Upper lobe of left lung (tissue), 6 donors: ENCODE data around the gene SDHAF1. TPM values are rescaled to one million over a fixed set of nuclear protein-coding genes. Genes with fewer than 3 reads are reported as not detected.
A peak's percentile ranks its signal among the peaks of the same experiment; 100 is the strongest.

Experiments used
- ATAC-seq, 2 donors: fragments of 200-7000 bp; cut with Tn5 transposase; one replicate each; pipeline ENCODE4 v1.9.1; 2022; ENCODE audit warnings: mild to moderate bottlenecking in 2 of 2, moderate library complexity in 2 of 2; ENCODE audit not compliant: low FRiP score in 2 of 2
- DNase-seq, 2 donors: peaks; one replicate each; pipeline ENCODE4 v3.0.0-alpha.2; 2019 to 2020
- H3K27ac ChIP-seq, 4 donors: fragments of 200-600 bp; sonication (generic); one replicate each; pipeline ENCODE4 v1.5.1; 2016 to 2019
- H3K27me3 ChIP-seq, 4 donors: fragments of 200-600 bp; sonication (generic); one replicate each; pipeline ENCODE4 v1.5.1; 2017 to 2019
- H3K36me3 ChIP-seq, 4 donors: fragments of 200-600 bp; sonication (generic); one replicate each; pipeline ENCODE4 v1.5.1; 2016 to 2019
- H3K4me1 ChIP-seq, 4 donors: fragments of 200-600 bp; sonication (generic); one replicate each; pipeline ENCODE4 v1.5.1; 2018 to 2019
- H3K4me3 ChIP-seq, 4 donors: fragments of 200-600 bp; sonication (generic); one replicate each; pipeline ENCODE4 v1.5.1; 2017 to 2019; ENCODE audit warnings: mild to moderate bottlenecking in 2 of 4, moderate library complexity in 1 of 4
- H3K9me3 ChIP-seq, 4 donors: fragments of 200-600 bp; sonication (generic); one replicate each; pipeline ENCODE4 v1.5.1; 2018 to 2019
- EP300 ChIP-seq, 4 donors: sonication (generic); formaldehyde crosslinking; IDR thresholded peaks; one replicate each; pipeline ENCODE4 v1.5.1; 2017; ENCODE audit warnings: antibody characterized with exemption in 4 of 4, control low read depth in 2 of 4
- POLR2A ChIP-seq, 4 donors: fragments of 450-650 bp; IDR thresholded peaks; one replicate each; pipeline ENCODE4 v1.5.1; 2016 to 2017; ENCODE audit warnings: antibody characterized with exemption in 4 of 4, mild to moderate bottlenecking in 2 of 4
- POLR2AphosphoS5 ChIP-seq, 2 donors: sonication (generic); formaldehyde crosslinking; IDR thresholded peaks; one replicate each; pipeline ENCODE4 v1.5.1; 2017; ENCODE audit warnings: antibody characterized with exemption in 2 of 2
- WGBS, 2 donors: methylation state at CpG; one replicate each; pipeline ENCODE4 v1.1.5; 2017 to 2018; 5-methylcytosine and 5-hydroxymethylcytosine counted together
- total RNA-seq, 6 donors: library from RNA; depleted of rRNA in 4 of 6; stranded (reverse); fragments of >200 nt in 4 of 6; gene quantifications; one replicate each; pipeline versions ENCODE4 v1.1.0 to v1.2.1, GENCODE V29; 2016 to 2021
- TF ChIP-seq, protein P1 (sequence below), 6 experiments: fragments of 450-650 bp in 4 of 6; fragments of 200-600 bp in 2 of 6; sonication (generic) in 2 of 6; IDR thresholded peaks; one replicate each; pipeline ENCODE4 v1.5.1; 2016 to 2019; ENCODE audit warnings: antibody characterized with exemption in 6 of 6
- donor health status: DM: no; HTN: no; CAD: no; lungs with moderate emphysema.
- donor health status: DM: no; HTN: yes; CAD: no; lungs with severe emphysema.

The SDHAF1 gene
- total RNA-seq, 6 donors from 2014 or later = 13.6 to 41.2 (median 28.9) TPM

DNA sequence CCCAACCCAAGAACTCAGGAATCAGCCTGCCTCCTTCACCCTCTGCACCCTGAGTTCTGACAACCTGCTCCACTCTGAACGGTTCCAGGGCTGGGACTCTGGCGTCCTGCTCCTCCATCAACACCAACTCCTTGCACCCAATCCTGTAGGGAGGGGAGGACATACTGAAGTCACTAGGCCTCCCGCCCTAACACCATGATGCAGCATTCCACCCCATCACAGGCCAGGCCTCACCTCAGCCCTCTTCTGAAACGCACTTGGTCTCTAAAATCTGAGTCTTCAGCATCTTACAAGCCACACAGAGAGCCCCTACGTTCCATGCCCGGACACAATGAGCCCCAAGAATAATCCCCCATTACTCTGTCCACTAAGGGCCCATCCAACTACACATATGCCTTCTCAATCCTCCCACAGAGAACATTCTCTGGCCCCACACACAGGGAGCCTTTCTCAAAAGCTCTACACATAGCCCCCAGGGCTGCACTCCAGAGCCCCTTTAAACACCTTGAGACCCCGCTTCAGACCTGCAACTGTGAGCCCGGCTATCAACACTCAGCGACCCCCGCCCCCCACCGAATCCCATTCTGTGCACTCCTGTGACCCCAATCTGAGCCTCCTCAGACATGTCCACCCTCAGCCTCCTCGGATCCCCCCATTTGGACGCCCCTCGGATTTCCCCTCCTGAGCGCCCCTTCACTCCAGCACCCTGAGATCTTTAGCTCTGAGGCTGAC, 18.5 kb downstream of the SDHAF1 start:
- H3K27me3 ChIP-seq = no peaks in the 10 kb centered on the region
- ATAC-seq (no peak), DNase-seq (no peak)
- H3K4me3 ChIP-seq = peak overlapping the region; percentile 55 to 72 (median 68)
- WGBS, 2 donors = 26 to 32% methylated on average over 13 to 15 of the region's 15 CpGs
- no peaks in the 10 kb centered on the region for H3K9me3 ChIP-seq
- peaks cover 17 to 32% (median 26%) of the 10 kb centered on the region in 4 donors for H3K4me1 ChIP-seq
- no peaks in the 10 kb centered on the region for H3K36me3 ChIP-seq
- TF ChIP-seq POLR2A (IDR thresholded peaks at IDR 0.05) = peak in 1 of 4 donors; percentile 33
- TF ChIP-seq EP300 (IDR thresholded peaks at IDR 0.05) = no peak
- H3K27ac ChIP-seq = peak overlapping the region; percentile 75 to 93 (median 86)

DNA sequence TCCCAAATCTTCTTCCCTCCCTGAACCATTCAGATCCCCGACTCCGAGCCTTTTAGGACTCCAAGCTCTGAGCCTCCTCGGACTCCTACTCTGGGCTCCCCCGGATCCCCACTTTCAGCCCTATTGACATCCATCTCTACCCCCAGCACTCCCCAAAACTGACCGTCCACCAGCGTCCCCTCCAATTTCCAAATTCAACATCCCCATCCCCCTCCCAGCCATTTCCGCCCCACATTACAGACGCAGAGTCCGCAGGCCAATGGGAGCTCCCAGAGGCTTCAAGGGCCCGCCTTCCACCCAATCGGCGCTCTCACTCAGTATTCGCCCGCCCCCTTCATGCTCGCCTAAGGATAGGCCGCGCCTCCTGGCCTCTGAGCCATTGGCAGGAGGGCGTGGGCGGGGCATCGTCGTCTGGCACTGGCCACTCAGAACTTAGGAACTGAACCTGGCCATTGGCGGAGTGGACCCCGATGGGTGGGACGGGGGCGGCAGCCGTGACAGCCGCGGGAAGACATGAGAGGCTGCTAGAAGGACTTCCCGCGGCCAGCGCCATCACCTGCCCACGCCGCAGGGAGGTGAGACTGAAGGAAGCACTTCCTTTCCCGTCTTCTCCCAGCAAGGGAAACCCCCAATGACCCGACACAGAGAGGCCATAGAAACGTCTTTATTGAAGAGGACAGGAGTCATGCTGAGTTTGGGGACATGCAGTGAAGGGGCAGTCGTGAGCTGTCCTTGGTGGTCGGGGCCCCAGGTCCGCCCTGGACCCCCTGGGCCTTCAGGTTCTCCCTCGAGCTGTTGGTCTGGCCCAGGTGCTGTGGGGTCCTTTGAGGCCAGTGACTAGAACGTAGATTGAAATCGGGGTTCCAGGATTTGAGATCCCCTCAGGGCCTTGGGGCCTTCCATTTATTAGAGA, 19.3 kb downstream of the SDHAF1 start, which contains the start of gene ALKBH6:
Gene ALKBH6, minus strand, starts transcription at position 202 of the 913 bp plus-strand sequence. CDS start 816 bp downstream, outside the sequence.
- H3K27ac ChIP-seq = peak within 1 kb of the TSS; percentile 75 to 93 (median 86)
- TF ChIP-seq, protein P1, sequence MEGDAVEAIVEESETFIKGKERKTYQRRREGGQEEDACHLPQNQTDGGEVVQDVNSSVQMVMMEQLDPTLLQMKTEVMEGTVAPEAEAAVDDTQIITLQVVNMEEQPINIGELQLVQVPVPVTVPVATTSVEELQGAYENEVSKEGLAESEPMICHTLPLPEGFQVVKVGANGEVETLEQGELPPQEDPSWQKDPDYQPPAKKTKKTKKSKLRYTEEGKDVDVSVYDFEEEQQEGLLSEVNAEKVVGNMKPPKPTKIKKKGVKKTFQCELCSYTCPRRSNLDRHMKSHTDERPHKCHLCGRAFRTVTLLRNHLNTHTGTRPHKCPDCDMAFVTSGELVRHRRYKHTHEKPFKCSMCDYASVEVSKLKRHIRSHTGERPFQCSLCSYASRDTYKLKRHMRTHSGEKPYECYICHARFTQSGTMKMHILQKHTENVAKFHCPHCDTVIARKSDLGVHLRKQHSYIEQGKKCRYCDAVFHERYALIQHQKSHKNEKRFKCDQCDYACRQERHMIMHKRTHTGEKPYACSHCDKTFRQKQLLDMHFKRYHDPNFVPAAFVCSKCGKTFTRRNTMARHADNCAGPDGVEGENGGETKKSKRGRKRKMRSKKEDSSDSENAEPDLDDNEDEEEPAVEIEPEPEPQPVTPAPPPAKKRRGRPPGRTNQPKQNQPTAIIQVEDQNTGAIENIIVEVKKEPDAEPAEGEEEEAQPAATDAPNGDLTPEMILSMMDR (IDR thresholded peaks at IDR 0.05) = peak in 2 of 6 experiments; percentile 8 to 15
- TF ChIP-seq POLR2A (IDR thresholded peaks at IDR 0.05) = peak in 2 of 4 donors; percentile 6 to 58
- peak; percentile 31 to 42 for TF ChIP-seq POLR2AphosphoS5 (IDR thresholded peaks at IDR 0.05)
- no peak for TF ChIP-seq EP300 (IDR thresholded peaks at IDR 0.05)
- H3K4me3 ChIP-seq = peak within 1 kb of the TSS; percentile 55 to 72 (median 68)
- no peaks in the 10 kb centered on the region for H3K36me3 ChIP-seq
- WGBS, 2 donors = 3 to 5% methylated on average over 27 to 41 of the region's 42 CpGs
- peaks cover 11 to 25% (median 20%) of the 10 kb centered on the region in 4 donors for H3K4me1 ChIP-seq
- DNase-seq (peak; percentile 98 to 100), ATAC-seq (peak; percentile 99)
- H3K9me3 ChIP-seq = no peaks in the 10 kb centered on the region
- H3K27me3 ChIP-seq = no peaks in the 10 kb centered on the region

DNA sequence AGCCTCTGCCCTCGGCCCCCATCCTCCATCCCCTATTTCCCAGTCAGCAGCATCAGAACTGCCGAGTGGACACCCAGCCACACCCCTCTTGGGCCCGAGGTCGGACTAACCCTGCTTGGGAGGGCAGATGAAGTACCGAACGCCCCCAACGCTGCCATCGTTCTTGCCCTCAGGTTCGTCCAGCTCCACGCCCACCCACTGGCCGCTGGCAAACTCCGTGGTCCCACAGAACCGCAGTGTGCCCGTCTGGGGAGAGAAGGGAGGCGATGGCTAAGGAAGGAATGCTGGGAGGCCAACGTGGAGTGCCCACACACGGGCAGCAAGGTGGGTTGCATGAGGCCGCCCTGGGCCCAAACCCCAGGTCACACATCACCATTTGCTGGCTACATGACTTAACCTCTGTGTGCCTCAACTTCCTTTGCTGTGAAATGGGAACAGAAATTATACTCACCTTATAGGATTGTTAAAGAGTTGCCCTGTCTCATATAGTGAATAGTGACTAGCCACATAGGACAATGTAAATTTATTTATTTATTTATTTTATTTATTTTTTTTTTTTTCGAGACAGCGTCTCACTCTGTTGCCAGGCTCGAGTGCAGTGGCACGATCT, 24.2 kb downstream of the SDHAF1 start:
- DNase-seq (no peak), ATAC-seq (no peak)
- Histone ChIP-seq H3K36me3 (peaks cover 0 to 17% (median 6%) of the 10 kb centered on the region in 4 donors), H3K4me3 (no peak overlapping the region), H3K4me1 (peaks cover 0 to 7% (median 6%) of the 10 kb centered on the region in 4 donors), H3K27ac (no peak overlapping the region), H3K27me3 (no peaks in the 10 kb centered on the region), H3K9me3 (no peaks in the 10 kb centered on the region)
- TF ChIP-seq POLR2A (IDR thresholded peaks at IDR 0.05) = no peak
- TF ChIP-seq, protein P1 (IDR thresholded peaks at IDR 0.05) = no peak
- TF ChIP-seq EP300 (IDR thresholded peaks at IDR 0.05) = no peak
- TF ChIP-seq POLR2AphosphoS5 (IDR thresholded peaks at IDR 0.05) = no peak
- WGBS, 2 donors = 89 to 90% methylated on average over 18 to 22 of the region's 22 CpGs

DNA sequence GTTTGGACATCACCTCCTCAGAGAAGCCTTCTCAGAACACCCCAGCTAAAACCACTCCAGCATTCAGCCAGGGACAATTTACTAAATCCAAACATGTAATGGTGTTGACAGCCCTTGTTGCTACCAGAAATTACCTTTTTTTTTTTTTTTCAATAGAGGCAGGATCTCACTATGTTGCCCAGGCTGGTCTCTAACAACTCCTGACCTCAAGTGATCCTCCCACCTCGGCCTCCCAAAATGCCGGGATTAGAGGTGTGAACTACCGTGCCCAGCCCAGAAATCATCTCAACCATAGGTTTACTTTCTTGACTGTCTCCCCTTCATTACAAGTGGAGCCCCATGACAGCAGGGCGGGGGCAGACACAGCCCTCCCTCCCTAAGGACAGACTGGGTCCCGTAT, 28.4 kb downstream of the SDHAF1 start:
- 95 to 99% methylated on average over 4 to 5 of the region's 5 CpGs for WGBS, 2 donors
- Histone ChIP-seq H3K9me3 (no peaks in the 10 kb centered on the region), H3K4me3 (no peak overlapping the region), H3K36me3 (peaks cover 0 to 19% (median 9%) of the 10 kb centered on the region in 4 donors), H3K4me1 (no peaks in the 10 kb centered on the region), H3K27ac (no peak overlapping the region), H3K27me3 (no peaks in the 10 kb centered on the region)
- TF ChIP-seq, protein P1 (IDR thresholded peaks at IDR 0.05) = no peak
- TF ChIP-seq POLR2A (IDR thresholded peaks at IDR 0.05) (no peak), POLR2AphosphoS5 (IDR thresholded peaks at IDR 0.05) (no peak), EP300 (IDR thresholded peaks at IDR 0.05) (no peak)
- ATAC-seq (no peak), DNase-seq (no peak)
